ENCODE data around the gene PLCB4.

PLCB4 gene

GRCh38 chr20:9141070-9141469, 72.2 kb downstream of the PLCB4 start:
- Histone ChIP-seq H3K9me3 (replicated peaks in 1 of 11) (peaks cover 0 to 24% (median 16%) of the 10 kb centered on the region in 11 experiments; a peak in 16 of 22 replicates), H3K27ac (no peak overlapping the region), H3K27me3 (peaks cover 0 to 10% (median 0%) of the 10 kb centered on the region in 11 experiments; a peak in 3 of 22 replicates), H3K4me1 (peaks cover 25 to 61% (median 49%) of the 10 kb centered on the region in 10 experiments), H3K9ac (no peak overlapping the region), H3K36me3 (no peaks in the 10 kb centered on the region), H4K20me1 (no peaks in the 10 kb centered on the region), H3K4me2 (peak overlapping the region in 1 of 11 experiments; percentile 63; a peak in 3 of 22 replicates), H3K4me3 (no peak overlapping the region)
- no peak for TF ChIP-seq Cebpa-rat (IDR thresholded peaks at IDR 0.05)

GRCh38 chr20:9141921-9142320, 73.0 kb downstream of the PLCB4 start:
- no peaks in the 10 kb centered on the region for H3K36me3 ChIP-seq
- peak overlapping the region in 9 of 11 experiments; percentile 5 to 63 (median 51); a peak in 17 of 22 replicates for H3K4me2 ChIP-seq
- H3K9ac ChIP-seq, result no peak overlapping the region
- H3K27ac ChIP-seq, result no peak overlapping the region
- no peaks in the 10 kb centered on the region for H4K20me1 ChIP-seq
- H3K9me3 ChIP-seq (replicated peaks in 1 of 11), result peaks cover 0 to 24% (median 16%) of the 10 kb centered on the region in 11 experiments; a peak in 16 of 22 replicates
- peaks cover 25 to 65% (median 49%) of the 10 kb centered on the region in 10 experiments for H3K4me1 ChIP-seq
- TF ChIP-seq Cebpa-rat (IDR thresholded peaks at IDR 0.05), result no peak
- peaks cover 0 to 10% (median 0%) of the 10 kb centered on the region in 11 experiments; a peak in 3 of 22 replicates for H3K27me3 ChIP-seq
- H3K4me3 ChIP-seq, result no peak overlapping the region

- H3K4me2 ChIP-seq, result peak overlapping the region in 9 of 11 experiments; percentile 5 to 63 (median 51); a peak in 18 of 22 replicates
- TF ChIP-seq Cebpa-rat (IDR thresholded peaks at IDR 0.05), result no peak
Observed at GRCh38 chr20:9142809-9143208, 73.9 kb downstream of the PLCB4 start.

GRCh38 chr20:9143926-9144325, 75.0 kb downstream of the PLCB4 start:
- TF ChIP-seq Cebpa-rat (IDR thresholded peaks at IDR 0.05), result no peak
- Histone ChIP-seq H3K27me3 (peaks cover 0 to 10% (median 0%) of the 10 kb centered on the region in 11 experiments; a peak in 3 of 22 replicates), H3K4me2 (peak overlapping the region in 7 of 11 experiments; percentile 51 to 69 (median 66); a peak in 14 of 22 replicates)

More at GRCh38 chr20:9142809-9143208, 73.9 kb downstream of the PLCB4 start:
- peaks cover 0 to 24% (median 16%) of the 10 kb centered on the region in 11 experiments; a peak in 16 of 22 replicates for H3K9me3 ChIP-seq (replicated peaks in 1 of 11)
- no peaks in the 10 kb centered on the region for H4K20me1 ChIP-seq
- no peak overlapping the region for H3K27ac ChIP-seq
- no peak overlapping the region for H3K9ac ChIP-seq
- peaks cover 0 to 10% (median 0%) of the 10 kb centered on the region in 11 experiments; a peak in 3 of 22 replicates for H3K27me3 ChIP-seq
- no peak overlapping the region for H3K4me3 ChIP-seq
- H3K4me1 ChIP-seq, result peaks cover 25 to 65% (median 49%) of the 10 kb centered on the region in 10 experiments
- no peaks in the 10 kb centered on the region for H3K36me3 ChIP-seq

GRCh38 chr20:9144643-9145042, 75.8 kb downstream of the PLCB4 start:
- no peaks in the 10 kb centered on the region for H3K36me3 ChIP-seq
- peaks cover 25 to 60% (median 46%) of the 10 kb centered on the region in 10 experiments for H3K4me1 ChIP-seq
- no peak for TF ChIP-seq Cebpa-rat (IDR thresholded peaks at IDR 0.05)
- H3K4me3 ChIP-seq, result no peak overlapping the region
- peak overlapping the region in 1 of 11 experiments; percentile 12; a peak in 1 of 22 replicates for H3K27ac ChIP-seq
- peaks cover 0 to 15% (median 4%) of the 10 kb centered on the region in 11 experiments; a peak in 12 of 22 replicates for H3K9me3 ChIP-seq (replicated peaks in 1 of 11)
- peak overlapping the region; percentile 63 to 81 (median 71) for H3K4me2 ChIP-seq
- H3K27me3 ChIP-seq, result peaks cover 0 to 10% (median 0%) of the 10 kb centered on the region in 11 experiments; a peak in 3 of 22 replicates
- no peak overlapping the region; a peak in 1 of 22 replicates for H3K9ac ChIP-seq
- no peaks in the 10 kb centered on the region for H4K20me1 ChIP-seq

More at GRCh38 chr20:9143926-9144325, 75.0 kb downstream of the PLCB4 start:
- no peak overlapping the region for H3K4me3 ChIP-seq
- H3K9ac ChIP-seq, result no peak overlapping the region
- peaks cover 0 to 22% (median 11%) of the 10 kb centered on the region in 11 experiments; a peak in 16 of 22 replicates for H3K9me3 ChIP-seq (replicated peaks in 1 of 11)
- H3K4me1 ChIP-seq, result peaks cover 25 to 65% (median 49%) of the 10 kb centered on the region in 10 experiments
- H3K36me3 ChIP-seq, result no peaks in the 10 kb centered on the region
- no peaks in the 10 kb centered on the region for H4K20me1 ChIP-seq
- H3K27ac ChIP-seq, result peak overlapping the region in 1 of 11 experiments; percentile 5; a peak in 1 of 22 replicates

GRCh38 chr20:9145142-9145541, 76.3 kb downstream of the PLCB4 start:
- Histone ChIP-seq H3K4me1 (peaks cover 20 to 55% (median 41%) of the 10 kb centered on the region in 10 experiments), H3K9ac (no peak overlapping the region; a peak in 1 of 22 replicates), H4K20me1 (no peaks in the 10 kb centered on the region), H3K4me3 (no peak overlapping the region), H3K9me3 (replicated peaks in 1 of 11) (peaks cover 0 to 13% (median 0%) of the 10 kb centered on the region in 11 experiments; a peak in 4 of 22 replicates), H3K27ac (peak overlapping the region in 1 of 11 experiments; percentile 12; a peak in 1 of 22 replicates), H3K36me3 (no peaks in the 10 kb centered on the region), H3K27me3 (peaks cover 0 to 5% (median 0%) of the 10 kb centered on the region in 11 experiments; a peak in 2 of 22 replicates), H3K4me2 (peak overlapping the region; percentile 63 to 81 (median 71))
- no peak for TF ChIP-seq Cebpa-rat (IDR thresholded peaks at IDR 0.05)

- peaks cover 1 to 17% (median 4%) of the 10 kb centered on the region in 11 experiments; a peak in 19 of 22 replicates for H3K9me3 ChIP-seq (replicated peaks in 1 of 11)
Observed at GRCh38 chr20:9146649-9147048, 77.8 kb downstream of the PLCB4 start.

GRCh38 chr20:9147547-9148024, 78.7 kb downstream of the PLCB4 start:
- Histone ChIP-seq H3K4me2 (no peak overlapping the region), H3K27me3 (no peaks in the 10 kb centered on the region; a peak in 1 of 22 replicates), H3K4me3 (no peak overlapping the region), H3K27ac (no peak overlapping the region), H4K20me1 (no peaks in the 10 kb centered on the region), H3K9ac (no peak overlapping the region), H3K4me1 (peaks cover 15 to 36% (median 27%) of the 10 kb centered on the region in 10 experiments), H3K36me3 (no peaks in the 10 kb centered on the region), H3K9me3 (replicated peaks in 1 of 11) (peaks cover 10 to 26% (median 13%) of the 10 kb centered on the region in 11 experiments)
- no peak for TF ChIP-seq Cebpa-rat (IDR thresholded peaks at IDR 0.05)

More at GRCh38 chr20:9146649-9147048, 77.8 kb downstream of the PLCB4 start:
- Histone ChIP-seq H3K9ac (no peak overlapping the region), H3K4me2 (peak overlapping the region in 1 of 11 experiments; percentile 63; a peak in 1 of 22 replicates), H3K27ac (no peak overlapping the region), H3K27me3 (no peaks in the 10 kb centered on the region; a peak in 1 of 22 replicates), H3K4me1 (peaks cover 16 to 45% (median 37%) of the 10 kb centered on the region in 10 experiments), H3K36me3 (no peaks in the 10 kb centered on the region), H4K20me1 (no peaks in the 10 kb centered on the region), H3K4me3 (no peak overlapping the region)
- TF ChIP-seq Cebpa-rat (IDR thresholded peaks at IDR 0.05), result no peak

GRCh38 chr20:9148291-9148690, 79.4 kb downstream of the PLCB4 start:
- Histone ChIP-seq H3K4me1 (peaks cover 12 to 29% (median 24%) of the 10 kb centered on the region in 10 experiments), H3K4me2 (no peak overlapping the region), H3K4me3 (no peak overlapping the region), H3K9ac (no peak overlapping the region), H4K20me1 (no peaks in the 10 kb centered on the region), H3K9me3 (replicated peaks in 1 of 11) (peaks cover 17 to 33% (median 20%) of the 10 kb centered on the region in 11 experiments), H3K27ac (no peak overlapping the region), H3K27me3 (no peaks in the 10 kb centered on the region; a peak in 1 of 22 replicates), H3K36me3 (no peaks in the 10 kb centered on the region)
- no peak for TF ChIP-seq Cebpa-rat (IDR thresholded peaks at IDR 0.05)

All from BLaER1 treated with 17β-estradiol and CSF1 and Interleukin-3, amounts not matched to agents 10 nM and 100 nM (cell line).